Measurements from ENCODE around the gene GRIN2D.

The GRIN2D gene

DNA sequence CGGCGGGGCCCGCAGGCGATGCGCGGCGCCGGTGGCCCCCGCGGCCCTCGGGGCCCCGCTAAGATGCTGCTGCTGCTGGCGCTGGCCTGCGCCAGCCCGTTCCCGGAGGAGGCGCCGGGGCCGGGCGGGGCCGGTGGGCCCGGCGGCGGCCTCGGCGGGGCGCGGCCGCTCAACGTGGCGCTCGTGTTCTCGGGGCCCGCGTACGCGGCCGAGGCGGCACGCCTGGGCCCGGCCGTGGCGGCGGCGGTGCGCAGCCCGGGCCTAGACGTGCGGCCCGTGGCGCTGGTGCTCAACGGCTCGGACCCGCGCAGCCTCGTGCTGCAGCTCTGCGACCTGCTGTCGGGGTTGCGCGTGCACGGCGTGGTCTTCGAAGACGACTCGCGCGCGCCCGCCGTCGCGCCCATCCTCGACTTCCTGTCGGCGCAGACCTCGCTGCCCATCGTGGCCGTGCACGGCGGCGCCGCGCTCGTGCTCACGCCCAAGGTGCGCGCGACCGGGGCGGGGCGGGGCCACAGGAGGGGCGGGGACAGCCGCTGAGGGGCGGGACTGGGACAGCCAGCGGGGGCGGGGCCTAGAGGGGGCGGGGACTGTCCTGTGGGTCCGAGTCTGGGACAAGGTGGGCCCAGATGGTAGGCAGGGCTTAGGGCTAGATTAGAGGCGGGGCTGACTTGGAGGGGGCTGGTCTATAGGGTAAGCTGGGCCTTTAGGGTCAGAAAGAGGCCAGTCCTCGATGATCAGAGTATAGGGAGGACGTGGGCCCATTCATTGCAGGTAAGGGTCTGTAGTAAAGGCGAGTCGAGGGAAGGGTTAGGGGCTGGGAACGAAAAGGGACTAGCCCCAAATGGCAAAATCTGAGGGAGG lies 5.1 kb downstream of the GRIN2D start:
- DNase-seq = peak; percentile 83 to 94 (median 86)

- DNase-seq = no peak
Observed at GRCh38 chr19:48400018-48400742, 6.7 kb downstream of the GRIN2D start.

- no peak for DNase-seq
Observed at GRCh38 chr19:48401287-48401686, 7.8 kb downstream of the GRIN2D start.

GRCh38 chr19:48403606-48404005 lies 10.1 kb downstream of the GRIN2D start:
- peak; percentile 62 to 81 (median 78) for DNase-seq

DNA sequence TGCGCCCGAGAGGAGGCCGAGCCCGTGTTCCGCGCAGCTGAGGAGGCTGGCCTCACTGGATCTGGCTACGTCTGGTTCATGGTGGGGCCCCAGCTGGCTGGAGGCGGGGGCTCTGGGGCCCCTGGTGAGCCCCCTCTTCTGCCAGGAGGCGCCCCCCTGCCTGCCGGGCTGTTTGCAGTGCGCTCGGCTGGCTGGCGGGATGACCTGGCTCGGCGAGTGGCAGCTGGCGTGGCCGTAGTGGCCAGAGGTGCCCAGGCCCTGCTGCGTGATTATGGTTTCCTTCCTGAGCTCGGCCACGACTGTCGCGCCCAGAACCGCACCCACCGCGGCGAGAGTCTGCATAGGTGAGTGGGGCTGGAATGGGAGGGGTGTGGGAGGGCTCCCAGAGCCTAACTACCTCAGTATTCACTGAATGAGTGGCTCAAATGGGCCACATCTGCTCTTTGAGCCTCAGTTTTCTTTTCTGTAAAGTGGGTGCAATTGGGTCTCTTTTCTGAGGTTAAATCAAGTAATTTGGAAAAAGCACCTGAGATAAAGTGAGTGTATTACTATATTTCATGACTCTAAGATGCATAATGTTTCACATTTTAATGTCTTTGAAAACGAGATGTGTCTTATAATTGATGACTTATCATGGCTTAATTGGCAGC lies 11.7 kb downstream of the GRIN2D start:
- DNase-seq = no peak

- DNase-seq = no peak
Observed at GRCh38 chr19:48405850-48406249, 12.4 kb downstream of the GRIN2D start.

GRCh38 chr19:48413879-48414587 lies 20.6 kb downstream of the GRIN2D start:
- no peak for DNase-seq

DNA sequence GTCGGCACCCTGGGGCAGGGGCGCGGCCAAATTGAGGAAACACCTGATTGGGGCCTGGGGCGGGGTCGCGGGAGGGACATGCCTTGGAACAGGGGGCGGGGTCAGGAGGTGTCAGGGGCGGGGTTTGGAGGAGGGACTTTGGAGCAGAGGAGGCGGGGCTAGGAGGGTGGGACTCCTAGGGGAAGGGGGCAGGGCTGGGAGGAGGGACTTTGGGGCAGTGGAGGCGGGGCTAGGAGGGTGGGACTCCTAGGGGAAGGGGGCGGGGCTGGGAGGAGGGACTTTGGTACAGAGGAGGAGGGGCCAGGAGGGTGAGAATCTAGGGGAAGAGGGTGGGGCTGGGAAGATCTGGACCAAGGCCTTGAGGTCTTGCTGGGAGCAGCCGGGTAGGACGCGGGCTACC lies 21.9 kb downstream of the GRIN2D start:
- DNase-seq = peak; percentile 86 to 96 (median 91)

DNA sequence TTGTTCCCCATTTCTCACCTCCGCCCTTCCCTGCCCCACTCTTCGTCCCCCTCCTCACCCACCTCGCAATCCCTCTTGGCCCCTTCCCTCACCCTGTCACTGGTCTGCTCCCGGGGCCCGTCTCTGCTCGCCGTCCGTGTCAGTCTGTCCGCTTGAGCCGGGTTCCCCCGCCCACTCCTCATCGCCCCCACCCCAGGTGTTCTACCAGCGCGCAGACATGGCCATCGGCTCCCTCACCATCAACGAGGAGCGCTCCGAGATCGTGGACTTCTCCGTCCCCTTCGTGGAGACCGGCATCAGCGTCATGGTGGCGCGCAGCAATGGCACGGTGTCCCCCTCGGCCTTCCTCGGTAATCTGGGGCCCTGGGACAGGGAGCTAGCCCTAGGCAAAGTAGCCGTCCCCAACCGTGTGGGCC lies 22.3 kb downstream of the GRIN2D start:
- no peak for DNase-seq

DNA sequence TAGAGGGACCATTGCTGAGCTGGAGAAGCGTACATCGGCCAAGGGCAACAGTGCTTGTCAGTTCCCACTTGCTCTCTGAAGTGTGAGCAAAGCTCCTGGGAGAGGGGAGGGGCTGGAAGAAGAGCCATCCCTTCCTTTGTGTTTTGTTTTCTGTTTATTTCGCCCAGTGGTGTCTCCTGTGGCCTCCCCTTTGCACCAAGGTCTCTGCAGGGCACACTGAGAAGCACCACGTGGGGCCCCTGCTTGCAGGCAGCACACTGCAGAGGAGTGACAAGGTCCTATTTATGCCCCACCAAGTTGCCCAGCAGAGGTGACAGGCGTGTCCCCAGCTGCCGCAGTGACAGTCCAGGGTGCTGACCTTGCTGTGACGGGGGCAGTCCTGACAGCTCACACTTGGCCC lies 24.0 kb downstream of the GRIN2D start:
- DNase-seq = no peak

DNA sequence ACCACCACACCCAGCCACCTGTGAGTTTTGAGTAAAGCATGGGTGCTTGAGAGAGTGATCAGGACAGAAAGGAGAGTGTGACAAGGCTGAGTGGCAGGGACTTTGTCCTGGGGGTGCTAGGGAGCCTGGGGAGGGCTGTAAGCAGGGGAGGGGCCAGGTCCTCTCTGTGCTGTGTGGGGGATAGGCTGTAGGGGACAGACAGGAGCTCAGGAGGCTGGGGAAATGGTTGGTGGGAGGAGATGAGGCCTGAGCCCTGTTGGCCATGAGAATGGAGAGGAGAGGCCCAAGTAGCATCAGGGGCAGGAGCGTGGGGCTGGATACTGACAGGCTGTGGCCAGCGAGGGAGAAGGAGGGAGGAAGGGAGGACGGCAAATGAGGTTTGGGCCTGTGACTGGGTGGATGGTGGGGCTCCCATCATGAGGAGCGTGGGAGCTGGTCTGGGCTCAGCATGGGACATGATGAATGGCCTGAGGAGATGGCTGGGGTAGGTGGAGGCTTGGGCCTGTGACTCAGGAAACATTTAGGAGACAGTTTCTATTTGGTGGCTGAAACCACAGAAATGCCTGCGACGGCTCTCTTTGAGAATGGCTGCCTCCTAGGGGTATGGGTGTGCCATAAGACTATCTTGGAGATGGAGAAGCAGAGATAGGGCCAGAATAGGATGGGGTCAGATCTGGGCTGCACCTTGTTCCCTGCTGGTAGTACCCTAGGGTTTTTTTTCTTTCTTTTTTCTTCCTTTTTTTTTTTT lies 25.0 kb downstream of the GRIN2D start:
- no peak for DNase-seq

DNA sequence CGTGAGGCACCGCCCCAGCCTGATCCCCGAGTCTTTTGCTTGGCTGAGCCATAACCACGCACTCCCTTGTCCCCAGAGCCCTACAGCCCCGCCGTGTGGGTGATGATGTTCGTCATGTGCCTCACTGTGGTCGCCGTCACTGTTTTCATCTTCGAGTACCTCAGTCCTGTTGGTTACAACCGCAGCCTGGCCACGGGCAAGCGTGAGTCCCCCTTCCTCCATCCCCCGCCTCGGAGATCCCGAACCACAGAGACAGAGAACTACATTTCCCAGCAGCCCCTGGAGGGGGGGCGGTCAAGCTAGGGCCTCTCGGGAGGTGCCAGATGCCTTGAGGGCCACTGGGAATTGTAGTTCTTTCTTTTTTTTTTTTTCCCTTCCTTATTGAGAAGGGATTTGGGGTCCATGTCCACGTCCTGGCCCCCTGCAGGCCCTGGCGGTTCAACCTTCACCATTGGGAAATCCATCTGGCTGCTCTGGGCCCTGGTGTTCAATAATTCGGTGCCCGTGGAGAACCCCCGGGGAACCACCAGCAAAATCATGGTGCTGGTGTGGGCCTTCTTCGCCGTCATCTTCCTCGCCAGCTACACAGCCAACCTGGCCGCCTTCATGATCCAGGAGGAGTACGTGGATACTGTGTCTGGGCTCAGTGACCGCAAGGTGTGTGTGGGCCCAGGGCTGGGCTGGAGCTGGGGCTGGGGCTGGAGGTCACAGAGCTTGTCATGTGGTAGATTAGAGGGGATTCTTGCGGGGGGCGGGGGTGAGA lies 25.9 kb downstream of the GRIN2D start:
- peak; percentile 69 to 81 (median 74) for DNase-seq

- DNase-seq = no peak
Observed at GRCh38 chr19:48421548-48421947, 28.1 kb downstream of the GRIN2D start.

- peak; percentile 53 to 78 (median 68) for DNase-seq
Observed at GRCh38 chr19:48424694-48425219, 31.3 kb downstream of the GRIN2D start.

DNA sequence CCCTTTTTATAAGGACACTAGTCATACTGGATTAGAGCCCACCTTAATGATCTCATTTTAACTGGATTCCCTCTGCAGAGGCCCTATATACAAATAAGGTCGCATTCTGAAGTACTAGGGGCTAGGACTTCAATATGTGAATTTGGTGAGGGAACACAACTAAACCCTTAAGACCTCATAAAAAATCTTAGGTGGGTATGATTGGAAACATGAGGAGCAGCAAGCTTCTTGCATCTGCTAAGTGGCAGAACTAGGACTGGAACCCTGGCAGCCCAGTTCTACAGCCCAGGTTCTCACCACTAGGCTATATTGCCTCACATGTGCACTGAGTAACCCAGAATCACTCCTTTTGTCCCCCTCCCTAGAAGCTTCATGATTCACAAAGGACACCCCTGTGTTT lies 35.2 kb downstream of the GRIN2D start:
- DNase-seq = no peak

DNA sequence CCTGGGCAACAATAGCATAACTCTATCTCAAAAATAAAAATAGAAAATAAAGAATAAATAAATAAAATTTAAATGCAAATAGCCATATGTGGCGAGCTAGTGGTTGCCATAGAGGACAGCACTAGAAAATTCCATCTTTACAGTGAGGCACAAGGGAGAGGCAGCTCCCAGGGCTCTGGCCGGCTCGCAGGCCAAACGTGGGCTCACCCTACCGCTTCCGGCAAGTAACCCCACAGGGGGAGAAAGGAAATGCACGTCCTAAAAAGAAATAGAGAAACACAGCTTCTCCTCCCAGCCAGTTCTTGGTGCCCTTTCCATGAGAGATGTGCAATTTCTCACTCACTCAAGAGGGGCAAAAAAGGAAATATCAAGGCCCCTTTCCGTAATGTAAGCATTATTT lies 39.9 kb downstream of the GRIN2D start:
- peak in 3 of 4 experiments; percentile 35 to 51 (median 35) for DNase-seq

DNA sequence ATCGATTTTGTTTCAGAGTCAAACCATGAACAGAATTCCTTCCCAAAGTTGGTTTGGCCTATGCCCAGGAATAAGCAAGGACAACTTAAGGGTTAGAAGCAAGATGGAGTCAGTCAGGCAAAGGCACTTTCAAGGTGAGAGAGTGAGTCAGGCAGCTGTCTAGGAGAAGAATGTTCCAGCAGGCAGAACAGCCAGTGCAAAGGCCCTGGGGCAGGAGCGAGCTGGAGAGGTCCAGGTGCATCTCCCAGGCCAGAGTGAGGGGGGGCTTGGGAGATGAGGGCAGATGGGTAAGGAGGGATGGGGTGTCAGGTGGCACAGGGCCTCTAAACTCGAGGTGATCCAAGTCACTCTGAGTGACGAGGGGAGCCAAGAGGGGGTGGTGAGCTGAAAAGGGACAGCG lies 43.1 kb downstream of the GRIN2D start:
- no peak for DNase-seq

GRCh38 chr19:48441360-48442050 lies 48.0 kb downstream of the GRIN2D start:
- DNase-seq = no peak

- DNase-seq = no peak
Observed at GRCh38 chr19:48442116-48443035, 48.9 kb downstream of the GRIN2D start.

All from suppressor macrophage (primary cell).